Hematopoietic multipotent progenitor cell treated with erythropoietin and hydrocortisone succinate and interleukin-3 and kit ligand, for 8 days (in vitro differentiated cells): Measurements from ENCODE around the gene TTC28.

Source experiments
- DNase-seq: peaks from one replicate; pipeline ENCODE4 v3.0.0-alpha.2; 2015

The TTC28 gene

DNA sequence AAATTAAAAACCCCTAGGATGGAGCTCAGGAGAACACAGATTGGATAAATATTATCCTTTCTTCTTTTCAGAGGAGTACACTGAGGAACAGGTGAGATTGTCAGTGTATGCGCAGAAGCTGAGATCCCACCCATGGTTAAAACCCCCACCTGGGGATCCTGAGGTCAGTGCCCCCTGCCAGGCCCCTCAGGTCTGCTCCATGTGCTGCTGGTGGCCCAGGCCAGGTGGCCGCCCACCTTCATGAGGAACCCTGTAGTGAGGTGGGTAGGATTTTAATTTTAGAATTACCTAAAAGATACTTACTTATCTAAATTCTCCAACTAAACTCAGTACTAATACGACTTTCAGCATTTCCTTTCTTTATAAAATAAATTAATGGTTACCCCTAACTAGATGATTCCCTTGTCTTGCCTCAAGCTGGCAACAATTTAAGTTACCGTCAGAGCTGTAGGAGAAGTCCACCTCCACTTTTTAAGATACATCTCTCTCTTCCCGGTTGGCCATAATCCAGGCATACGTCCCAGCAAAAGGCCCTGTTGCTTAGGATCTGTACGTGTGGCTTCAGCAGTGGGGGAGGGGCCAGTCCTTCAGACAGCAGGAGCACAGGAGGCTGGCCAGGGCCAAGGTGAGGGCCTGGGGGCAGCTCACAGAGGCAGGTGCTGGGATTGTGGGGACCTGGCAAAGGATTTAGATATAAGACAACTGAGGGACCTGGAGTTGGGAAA is 699.1 kb downstream of the TTC28 start:
- DNase-seq = no peak

DNA sequence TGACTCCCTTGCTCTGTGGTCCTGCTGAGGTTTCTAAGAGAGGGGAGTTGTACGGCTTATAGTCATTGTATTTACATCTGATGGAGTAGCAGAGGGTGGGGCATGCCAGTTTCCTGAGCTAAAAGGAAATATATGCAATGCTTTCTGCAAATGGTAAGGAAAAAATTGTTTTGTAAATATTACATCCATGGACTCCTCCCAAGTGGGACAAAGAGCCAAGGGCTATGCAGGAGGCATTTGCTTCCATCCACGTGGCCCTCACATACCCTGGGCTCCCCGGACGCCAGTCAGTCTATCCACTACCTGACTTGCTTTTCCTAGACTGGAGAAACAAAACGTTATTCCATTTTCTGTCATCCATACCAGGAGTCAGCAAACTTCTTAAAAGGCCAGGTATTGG is 700.8 kb downstream of the TTC28 start:
- no peak for DNase-seq

- no peak for DNase-seq
These were observed 701.3 kb downstream of the TTC28 start for GRCh38 chr22:27978317-27978716.

DNA sequence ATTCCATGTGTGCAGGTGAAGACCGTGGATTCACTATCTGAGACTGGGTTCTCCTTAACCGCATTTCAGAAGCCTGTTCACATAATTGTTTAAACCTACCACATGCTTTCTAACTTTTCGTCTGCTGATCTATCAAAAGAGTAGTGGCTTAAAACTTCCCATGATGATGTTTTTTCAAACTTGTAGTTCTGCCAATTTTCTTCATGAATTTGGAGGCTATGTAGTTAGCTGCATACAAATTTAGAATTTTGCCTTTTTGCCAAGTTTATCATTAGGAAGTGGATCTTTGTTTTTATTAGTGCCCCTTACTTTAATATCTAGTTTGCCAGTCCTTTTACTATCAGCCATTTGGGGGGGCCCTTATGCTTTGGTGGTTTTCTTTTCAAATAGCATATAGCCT is 703.1 kb downstream of the TTC28 start:
- DNase-seq = no peak

GRCh38 chr22:27975381-27976013 is 704.1 kb downstream of the TTC28 start:
- no peak for DNase-seq

DNA sequence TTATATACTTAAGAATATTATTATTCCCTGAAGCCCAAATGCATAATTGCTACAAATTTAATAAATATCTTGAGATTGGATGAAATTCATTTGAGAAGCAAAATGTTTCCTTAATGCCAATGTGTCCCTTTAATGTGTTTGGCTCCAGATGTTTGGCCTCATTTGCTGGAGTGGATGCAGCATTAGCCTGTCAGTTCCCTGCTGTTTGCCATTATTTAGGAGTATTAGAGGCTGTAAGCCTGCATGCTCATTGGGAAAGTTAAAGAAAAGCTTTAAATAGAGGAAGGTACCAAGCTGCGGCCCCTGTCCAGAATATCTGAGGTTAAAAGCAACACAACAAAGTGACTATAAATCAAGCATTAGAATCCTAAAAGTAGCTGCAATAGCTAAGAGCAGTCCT is 705.8 kb downstream of the TTC28 start:
- DNase-seq = no peak

DNA sequence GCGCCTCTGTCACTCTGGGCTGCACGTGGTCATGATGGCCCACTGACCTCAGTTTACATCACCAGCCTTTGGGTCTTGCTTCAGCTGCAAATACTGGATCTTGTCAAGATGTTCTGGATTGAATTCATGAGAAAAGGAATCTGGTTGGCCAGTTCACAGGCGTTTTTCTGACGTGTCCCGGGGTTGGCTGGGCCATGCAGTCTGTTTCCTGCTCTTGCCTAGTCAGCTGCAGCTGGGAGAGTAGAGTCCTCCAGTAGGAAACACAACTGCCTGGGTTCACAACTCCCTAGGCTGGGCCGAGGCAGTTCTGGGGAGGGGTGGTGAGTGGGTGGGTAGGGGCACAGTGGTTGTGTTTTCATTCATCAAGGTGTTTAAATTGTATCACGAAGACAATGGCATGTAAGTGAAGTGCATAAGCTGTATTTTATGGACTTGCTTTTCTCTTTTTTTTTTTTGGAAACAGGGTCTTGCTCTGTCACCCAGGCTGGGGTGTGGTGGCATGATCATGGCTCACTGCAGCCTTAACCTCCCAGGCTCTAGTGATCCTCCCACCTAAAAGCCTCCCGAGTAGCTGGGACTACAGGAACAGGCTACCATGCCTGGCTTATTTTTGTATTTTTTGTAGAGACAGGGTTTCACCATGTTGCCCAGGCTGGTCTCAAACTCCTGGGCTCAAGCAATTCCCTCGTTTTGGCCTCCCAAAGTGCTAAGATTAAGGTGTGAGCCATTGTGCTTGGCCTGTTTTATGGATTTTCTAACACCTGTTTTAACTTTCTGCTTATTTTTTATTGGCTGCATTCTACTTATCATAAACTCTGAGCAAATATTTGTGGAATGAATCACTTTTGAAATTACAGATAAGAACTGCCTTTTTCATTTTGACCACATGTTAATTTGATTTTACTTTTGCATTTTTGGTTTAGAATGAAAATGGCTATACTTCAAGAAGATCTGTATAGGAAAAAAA is 706.6 kb downstream of the TTC28 start:
- DNase-seq = no peak

- no peak for DNase-seq
These were observed 707.7 kb downstream of the TTC28 start for GRCh38 chr22:27971926-27972325.

GRCh38 chr22:27970596-27971220 is 708.9 kb downstream of the TTC28 start:
- DNase-seq = no peak

GRCh38 chr22:27966168-27967064 is 713.2 kb downstream of the TTC28 start:
- DNase-seq = no peak

DNA sequence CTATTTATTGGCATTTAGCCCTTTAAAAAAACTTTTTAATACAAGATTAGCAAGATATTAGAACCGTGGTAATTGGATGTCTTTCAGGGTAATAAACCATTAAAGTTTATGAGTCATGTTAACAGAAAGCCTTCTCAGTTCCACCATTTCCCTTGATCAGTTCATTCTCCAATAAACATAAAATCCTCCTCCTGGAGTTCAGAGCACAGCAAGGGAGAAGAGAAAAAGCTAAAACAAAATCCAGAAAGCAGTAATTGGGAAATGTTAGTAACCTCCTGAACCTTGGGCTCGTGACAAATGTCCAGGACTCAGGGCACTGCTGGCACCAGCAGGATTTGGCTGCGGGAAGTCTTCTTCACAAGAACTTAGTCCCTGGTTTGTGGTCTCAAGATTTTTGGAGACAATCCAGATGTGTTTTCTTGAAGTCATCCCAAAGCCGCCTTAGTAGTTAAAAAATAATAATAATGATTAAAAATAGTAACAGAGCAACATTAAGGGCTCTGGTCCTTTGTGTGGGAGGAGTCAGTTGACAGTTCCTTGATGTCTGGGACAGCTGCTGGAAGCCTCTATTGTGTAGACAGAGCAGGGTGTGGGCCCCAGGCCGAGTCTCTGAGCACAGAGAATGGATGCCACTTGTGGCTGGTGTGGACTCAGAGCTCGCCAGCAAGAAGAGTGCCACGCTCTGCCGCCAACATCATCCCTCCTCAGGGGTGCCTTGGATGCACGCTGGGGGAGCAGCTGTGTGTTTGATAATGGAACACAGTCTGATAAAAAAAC is 717.2 kb downstream of the TTC28 start:
- DNase-seq = no peak

- DNase-seq = no peak
These were observed 718.0 kb downstream of the TTC28 start for GRCh38 chr22:27961680-27962079.

DNA sequence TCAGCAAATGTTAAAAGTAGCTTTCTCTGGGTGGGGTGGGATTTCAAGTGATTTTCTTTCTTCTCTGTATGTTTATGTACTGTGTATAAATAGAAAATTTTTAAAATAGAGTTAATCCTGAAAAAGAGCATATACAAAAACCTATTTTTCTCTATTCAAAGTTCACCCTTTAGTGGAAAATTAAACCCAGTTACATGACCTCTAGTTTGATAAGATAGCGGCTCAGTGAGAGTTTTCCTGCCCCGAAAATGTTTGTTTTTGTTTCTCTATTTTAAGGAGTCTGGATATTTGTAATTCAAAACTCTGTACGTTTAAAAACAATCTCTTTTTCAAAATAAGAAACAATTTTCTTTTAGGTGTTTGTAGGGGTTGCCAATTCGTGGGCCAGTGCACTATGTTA is 718.5 kb downstream of the TTC28 start:
- no peak for DNase-seq

DNA sequence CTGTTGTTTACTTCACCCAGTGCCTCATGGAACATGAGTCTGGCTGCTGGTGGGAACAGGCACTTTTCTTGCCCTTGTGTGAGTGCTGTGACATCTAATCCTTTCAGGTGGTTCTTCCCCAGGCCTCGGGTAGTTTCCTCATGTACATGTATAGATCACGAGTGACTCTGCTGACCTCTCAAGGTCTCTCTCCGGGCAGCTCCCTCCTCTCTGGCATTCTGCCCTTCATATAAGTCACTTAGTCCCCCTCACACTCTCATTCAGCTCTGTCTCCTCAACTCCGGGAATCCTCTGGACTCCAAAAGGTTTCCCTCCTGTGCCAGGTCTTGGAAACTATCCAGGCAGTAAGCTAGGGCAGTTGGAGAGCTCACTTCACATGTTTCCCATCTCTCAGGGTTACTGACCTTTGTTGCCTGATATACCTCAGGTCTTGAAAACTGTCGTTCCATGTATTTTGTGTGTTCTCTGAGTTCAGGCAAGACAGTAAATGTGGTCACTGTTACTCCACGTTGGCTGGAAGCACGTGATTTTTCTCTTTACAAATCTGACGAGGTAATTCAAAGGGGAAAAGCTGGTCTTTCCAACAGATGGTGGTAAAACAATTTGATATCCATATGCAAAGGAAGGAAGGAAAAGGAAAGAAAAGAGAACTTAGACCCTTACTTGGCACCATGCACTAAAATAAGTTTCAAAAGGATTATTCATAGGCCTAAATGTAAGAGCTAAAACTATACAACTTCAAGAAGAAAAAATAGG is 720.1 kb downstream of the TTC28 start:
- DNase-seq = no peak

DNA sequence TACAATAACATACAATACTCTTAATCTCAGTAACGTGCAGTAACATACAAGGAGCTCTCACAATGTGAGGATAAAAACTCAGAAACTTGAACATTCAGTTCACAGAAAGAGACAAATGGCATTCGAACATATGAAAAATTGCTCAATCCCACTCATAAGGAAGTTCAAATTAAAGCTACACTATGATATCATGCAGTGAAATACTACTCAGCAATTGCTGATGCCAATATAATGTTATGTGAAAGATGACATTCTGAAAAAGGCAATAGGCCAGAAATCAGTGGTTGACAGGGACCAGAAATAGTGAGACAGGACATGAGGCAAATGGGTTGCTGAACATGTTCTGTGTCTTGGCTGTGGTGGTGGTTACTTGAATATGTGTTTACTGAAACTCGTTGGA is 726.9 kb downstream of the TTC28 start:
- DNase-seq = no peak

DNA sequence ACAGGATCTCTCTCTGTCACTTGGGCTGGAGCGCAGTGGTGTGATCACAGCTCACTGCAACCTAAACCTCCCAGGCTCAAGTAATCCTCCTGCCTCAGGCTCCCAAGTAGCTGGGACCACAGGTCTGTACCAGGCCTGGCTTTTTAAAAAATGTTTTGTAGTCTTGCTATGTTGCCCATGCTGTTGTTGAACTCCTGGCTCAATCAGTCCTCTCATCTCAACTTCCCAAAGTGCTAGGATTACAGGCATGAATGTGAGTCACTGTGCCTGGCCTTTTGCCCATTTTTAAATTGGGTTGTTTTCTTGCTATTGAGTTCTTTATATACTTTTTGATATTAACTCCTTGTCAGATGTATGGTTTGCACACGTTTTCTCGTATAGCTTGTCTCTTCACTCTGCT is 727.5 kb downstream of the TTC28 start:
- peak; percentile 43 for DNase-seq

DNA sequence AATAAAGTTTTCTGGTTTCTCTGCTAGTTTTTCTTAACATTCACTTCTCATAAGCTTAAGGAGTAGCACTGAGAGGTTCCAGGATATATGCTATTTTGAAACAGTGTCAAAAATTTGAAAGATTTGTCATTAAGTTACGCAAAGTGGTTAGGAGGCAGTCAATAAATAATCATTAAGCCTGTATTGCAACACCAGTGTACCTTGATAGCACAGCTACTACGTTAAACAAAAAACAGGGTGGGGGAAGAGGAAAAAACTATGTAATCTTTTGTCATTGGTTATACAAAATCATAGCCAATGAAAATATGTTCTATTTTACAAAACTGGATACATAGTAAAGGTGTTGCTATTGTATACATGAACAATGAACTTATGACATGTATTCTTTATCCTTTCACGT is 730.2 kb downstream of the TTC28 start:
- DNase-seq = no peak

GRCh38 chr22:27948569-27948968 is 731.1 kb downstream of the TTC28 start:
- DNase-seq = no peak

DNA sequence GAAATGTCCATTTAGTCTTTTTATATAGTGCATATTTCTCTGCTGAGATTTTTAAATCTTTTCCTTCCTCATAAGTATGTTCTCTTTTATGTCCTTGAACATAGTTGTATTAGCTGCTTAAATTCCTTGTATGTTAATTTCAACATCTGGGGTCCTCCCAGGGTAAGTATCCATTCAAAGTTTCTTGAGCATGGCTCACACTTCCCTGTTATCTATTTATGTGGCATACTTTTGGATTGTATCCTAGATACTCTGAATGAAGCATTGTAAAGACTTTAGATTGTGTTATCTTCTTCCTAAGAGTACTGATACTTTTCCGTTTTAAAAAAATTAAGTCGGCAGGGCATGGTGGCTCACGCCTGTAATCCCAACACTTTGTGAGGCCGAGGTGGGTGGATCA is 732.2 kb downstream of the TTC28 start:
- no peak for DNase-seq

DNA sequence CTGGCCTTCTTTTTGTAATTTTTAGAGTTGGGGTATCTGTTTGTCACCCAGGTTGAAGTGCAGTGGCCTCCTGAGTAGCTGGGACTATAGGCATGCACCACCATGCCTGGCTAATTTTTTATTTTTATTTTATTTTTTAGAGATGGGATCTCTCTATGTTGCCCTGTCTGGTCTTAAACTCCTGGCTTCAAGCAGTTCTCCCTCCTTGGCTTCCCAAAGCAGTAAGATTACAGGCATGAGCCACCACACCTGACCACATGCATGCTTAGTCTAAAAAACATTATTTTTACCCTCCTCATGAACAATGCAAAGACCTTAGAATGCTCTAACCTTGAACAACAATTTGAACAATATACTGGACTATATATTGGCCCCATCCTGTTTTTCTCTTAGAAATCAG is 738.5 kb downstream of the TTC28 start:
- no peak for DNase-seq

DNA sequence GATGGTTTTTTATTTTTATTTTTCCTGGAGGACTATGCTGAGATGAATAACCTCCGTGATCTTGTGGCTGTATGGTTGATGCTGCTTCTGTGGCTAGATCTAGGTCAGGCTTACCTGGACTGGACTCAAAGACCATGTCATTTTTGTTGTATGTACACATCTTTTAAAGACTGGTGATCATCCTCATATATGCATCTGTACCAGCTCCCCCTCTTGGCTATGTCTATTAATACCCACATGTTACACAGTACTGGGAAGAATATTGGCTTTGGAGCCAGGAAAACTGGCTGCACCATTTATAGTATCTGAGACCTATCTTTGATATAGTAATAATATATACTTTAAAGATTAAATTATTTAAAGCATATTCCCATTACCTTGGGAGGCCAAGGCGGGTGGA is 742.2 kb downstream of the TTC28 start:
- DNase-seq = no peak
